HepG2 (cell line): Measurements from ENCODE around the gene TSSK3. TPM values are rescaled to one million over a fixed set of nuclear protein-coding genes. Genes with fewer than 3 reads are reported as not detected.

Source experiments
- ATAC-seq: fragments of 200-7000 bp; cut with Tn5 transposase; 3 replicates; pipeline ENCODE4 v1.9.1; 2020; ENCODE audit warnings: mild to moderate bottlenecking, moderate library complexity
- BruUV-seq: library from RNA; stranded (reverse); fragments of 400-500 nt; replicated peaks from 2 replicates; lab custom pipeline; 2021; lab: Mats Ljungman, UMichigan
- CTCF ChIA-PET: fragments of 300-600 bp; formaldehyde crosslinking; extraction: SDS; loops from one replicate; lab custom pipeline; 2021; ENCODE audit warnings: low total read pairs, inconsistent platforms, low intra/inter-chr PET ratio; lab: Yijun Ruan, JAX
- POLR2A ChIA-PET: fragments of 350-600 bp; sonication (Branson Sonifier 250); formaldehyde crosslinking; loops from one replicate; lab custom pipeline; 2020; ENCODE audit warnings: antibody characterized with exemption, inconsistent platforms; lab: Yijun Ruan, JAX
- DNase-seq: peaks from one replicate; pipeline ENCODE4 v3.0.0-alpha.2; 2015; ENCODE audit warnings: low spot score
- FAIRE-seq: peaks from 3 replicates; lab custom pipeline; 2011; peaks lifted over from hg19 to GRCh38; lab: Jason Lieb, UNC
- H2AFZ ChIP-seq: one replicate; pipeline ENCODE4 v1.6.1; 2011; ENCODE audit warnings: low read length, inconsistent platforms
- H3K27ac ChIP-seq: fragments of 300-600 bp; 3 replicates; pipeline ENCODE4 v1.8.0; 2011; ENCODE audit warnings: mixed run types, mild to moderate bottlenecking, mixed read lengths, low read length, inconsistent platforms; ENCODE audit not compliant: insufficient read depth; ENCODE audit errors: extremely low read length
- H3K27me3 ChIP-seq, 2 experiments: fragments of 200-600 bp in 1 of 2; 2 replicates in 1 of 2; 3 replicates in 1 of 2; pipeline versions ENCODE4 v1.6.0 to v1.8.0; 2011; ENCODE audit warnings: low read length in 2 of 2, mild to moderate bottlenecking in 2 of 2, moderate library complexity in 2 of 2, inconsistent platforms in 1 of 2; ENCODE audit not compliant: insufficient read depth in 2 of 2, control insufficient read depth in 1 of 2
- H3K36me3 ChIP-seq, 2 experiments: fragments of 200-600 bp in 1 of 2; replicated peaks in 1 of 2; 2 replicates in 1 of 2; 3 replicates in 1 of 2; pipeline versions ENCODE4 v1.5.1 to v1.8.0; 2011; ENCODE audit warnings: low read length in 2 of 2, inconsistent platforms in 1 of 2; ENCODE audit not compliant: insufficient read depth in 2 of 2, control insufficient read depth in 1 of 2
- H3K4me1 ChIP-seq: 2 replicates; pipeline ENCODE4 v1.5.1; 2012; ENCODE audit warnings: low read length, inconsistent platforms; ENCODE audit not compliant: insufficient read depth
- H3K4me2 ChIP-seq: 2 replicates; pipeline ENCODE4 v1.6.0; 2011; ENCODE audit warnings: low read depth, low read length, inconsistent platforms
- H3K4me3 ChIP-seq, 3 experiments: fragments of 200-600 bp in 1 of 3; sonication (generic), shearing (Covaris generic) in 1 of 3; replicated peaks in 1 of 3; 2 replicates each; pipeline ENCODE4 v1.5.1; 2011 to 2016; ENCODE audit warnings: low read length in 3 of 3, inconsistent platforms in 2 of 3, low read depth in 2 of 3, mild to moderate bottlenecking in 2 of 3, control low read depth in 1 of 3, mixed read lengths in 1 of 3; ENCODE audit not compliant: insufficient read depth in 1 of 3
- H3K79me2 ChIP-seq: one replicate; pipeline ENCODE4 v1.6.1; 2011; ENCODE audit warnings: low read length, inconsistent platforms; ENCODE audit not compliant: insufficient read depth
- H3K9ac ChIP-seq: 2 replicates; pipeline ENCODE4 v1.6.0; 2011; ENCODE audit warnings: mild to moderate bottlenecking, low read depth, low read length, inconsistent platforms; ENCODE audit not compliant: insufficient read depth
- H3K9me3 ChIP-seq: 2 replicates; pipeline ENCODE4 v1.5.1; 2012; ENCODE audit warnings: mild to moderate bottlenecking, low read length
- H4K20me1 ChIP-seq: 2 replicates; pipeline ENCODE4 v1.6.0; 2011; ENCODE audit warnings: inconsistent platforms, mild to moderate bottlenecking, low read length, moderate library complexity; ENCODE audit not compliant: insufficient read depth
- BORCS8-MEF2B ChIP-seq: sonication (generic); formaldehyde crosslinking; IDR thresholded peaks from 2 replicates; pipeline ENCODE4 v1.8.0; 2022; ENCODE audit warnings: mild to moderate bottlenecking, missing genetic modification reagents
- DMTF1 ChIP-seq: sonication (generic); formaldehyde crosslinking; IDR thresholded peaks from 2 replicates; pipeline ENCODE4 v1.4.0; 2020; ENCODE audit warnings: mild to moderate bottlenecking, missing genetic modification reagents
- KMT2B ChIP-seq: IDR thresholded peaks from 2 replicates; pipeline ENCODE4 v1.6.1; 2016; ENCODE audit warnings: missing genetic modification reagents, missing compliant biosample characterization
- MIER2 ChIP-seq: IDR thresholded peaks from 2 replicates; pipeline ENCODE4 v1.6.1; 2016; ENCODE audit warnings: missing biosample characterization, missing genetic modification reagents
- ZNF136 ChIP-seq: sonication (generic); formaldehyde crosslinking; IDR thresholded peaks from 2 replicates; pipeline ENCODE4 v1.8.1; 2022; ENCODE audit warnings: low read depth, mild to moderate bottlenecking, moderate library complexity, missing genetic modification reagents
- ZNF207 ChIP-seq: fragments of 450-650 bp; IDR thresholded peaks from 2 replicates; pipeline ENCODE4 v1.6.1; 2016; ENCODE audit warnings: antibody characterized with exemption, borderline replicate concordance
- ZNF547 ChIP-seq: sonication (generic); formaldehyde crosslinking; IDR thresholded peaks from 2 replicates; pipeline ENCODE4 v1.5.1; 2020; ENCODE audit warnings: mild to moderate bottlenecking, missing genetic modification reagents
- ZNF839 ChIP-seq: sonication (generic); formaldehyde crosslinking; IDR thresholded peaks from 2 replicates; pipeline ENCODE4 v1.4.0; 2020; ENCODE audit warnings: missing genetic modification reagents, mild to moderate bottlenecking, borderline replicate concordance
- WGBS: methylation state at CpG from one replicate; pipeline ENCODE4 v1.1.6; 2017; ENCODE audit warnings: low lambda C conversion rate; 5-methylcytosine and 5-hydroxymethylcytosine counted together
- in situ Hi-C: cut with HindIII; loops from 2 replicates; pipeline ENCODE4 v1.10.0; 2017; ENCODE audit warnings: low pct_unique_long_range_greater_than_20kb; ENCODE audit not compliant: extremely low pct_ligation_motif_present
- intact Hi-C: fragments of 100-400 bp; cut with micrococcal nuclease; formaldehyde crosslinking; loops from one replicate; pipeline ENCODE4 v1.10.0; 2022; ENCODE audit not compliant: unreplicated experiment
- polyA plus RNA-seq, 8 experiments: library from polyadenylated mRNA; depleted of rRNA in 3 of 8; stranded (reverse) in 7 of 8; unstranded in 1 of 8; fragments of >200 nt; fragmentation: Illumina TruSeq in 4 of 8; extraction: Trizol in 4 of 8; gene quantifications; 2 replicates each; pipeline versions ENCODE4 v1.2.1 to v1.2.3, GENCODE V29; 2011 to 2016; ENCODE audit warnings: low read depth in 4 of 8, missing spikeins in 1 of 8, mixed read lengths in 1 of 8; ENCODE audit not compliant: insufficient read depth in 1 of 8
- total RNA-seq, 5 experiments: library from RNA; depleted of rRNA; stranded (reverse); fragments of >200 nt; fragmentation: Illumina TruSeq; extraction: Trizol; gene quantifications; 2 replicates each; pipeline ENCODE4 v1.2.3, GENCODE V29; 2016; ENCODE audit warnings: low read depth in 1 of 5
- TF ChIP-seq, protein P1 (sequence below): sonication (generic); formaldehyde crosslinking; IDR thresholded peaks from 2 replicates; pipeline ENCODE4 v1.4.0; 2020; ENCODE audit warnings: missing genetic modification reagents
- TF ChIP-seq, protein P2 (sequence below), 2 experiments: sonication (generic) in 1 of 2; formaldehyde crosslinking in 1 of 2; IDR thresholded peaks; 2 replicates each; pipeline versions ENCODE4 v1.5.1 to v1.6.1; 2011 to 2020; ENCODE audit warnings: borderline replicate concordance in 1 of 2, low read depth in 1 of 2, low read length in 1 of 2, mild to moderate bottlenecking in 1 of 2, missing genetic modification reagents in 1 of 2, moderate library complexity in 1 of 2

The TSSK3 gene
- total and polyA plus RNA-seq, 2 of the 13 experiments (the other 11 are each of a cell fraction or from before 2014, with no cell fraction given): 1.0 to 1.1 TPM

- H3K4me1 ChIP-seq: peaks cover 31% of the 10 kb centered on the region
- no peak overlapping the region for H3K27ac ChIP-seq
- DNase-seq (no peak), FAIRE-seq (no peak), ATAC-seq (no peak)
- no peaks in the 10 kb centered on the region for H3K27me3 ChIP-seq
- in situ Hi-C loops: no loop called here
- no peaks in the 10 kb centered on the region for H4K20me1 ChIP-seq
- 93% methylated on average over 3 of the region's 3 CpGs for WGBS
- POLR2A ChIA-PET: interaction anchor here (1.0 to 1.6 kb wide), 4 partner anchors 19 to 68 kb away, joined by 3 to 6 read pairs (median 4); partner anchors contain the start of gene MARCKSL1
- TF ChIP-seq MIER2: no peak
- no peak for TF ChIP-seq DMTF1 (CRISPR knock-in tag)
- TF ChIP-seq, protein P1, sequence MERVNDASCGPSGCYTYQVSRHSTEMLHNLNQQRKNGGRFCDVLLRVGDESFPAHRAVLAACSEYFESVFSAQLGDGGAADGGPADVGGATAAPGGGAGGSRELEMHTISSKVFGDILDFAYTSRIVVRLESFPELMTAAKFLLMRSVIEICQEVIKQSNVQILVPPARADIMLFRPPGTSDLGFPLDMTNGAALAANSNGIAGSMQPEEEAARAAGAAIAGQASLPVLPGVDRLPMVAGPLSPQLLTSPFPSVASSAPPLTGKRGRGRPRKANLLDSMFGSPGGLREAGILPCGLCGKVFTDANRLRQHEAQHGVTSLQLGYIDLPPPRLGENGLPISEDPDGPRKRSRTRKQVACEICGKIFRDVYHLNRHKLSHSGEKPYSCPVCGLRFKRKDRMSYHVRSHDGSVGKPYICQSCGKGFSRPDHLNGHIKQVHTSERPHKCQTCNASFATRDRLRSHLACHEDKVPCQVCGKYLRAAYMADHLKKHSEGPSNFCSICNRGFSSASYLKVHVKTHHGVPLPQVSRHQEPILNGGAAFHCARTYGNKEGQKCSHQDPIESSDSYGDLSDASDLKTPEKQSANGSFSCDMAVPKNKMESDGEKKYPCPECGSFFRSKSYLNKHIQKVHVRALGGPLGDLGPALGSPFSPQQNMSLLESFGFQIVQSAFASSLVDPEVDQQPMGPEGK (CRISPR knock-in tag): no peak
- TF ChIP-seq BORCS8-MEF2B: no peak
- TF ChIP-seq ZNF547 (CRISPR knock-in tag): no peak
- TF ChIP-seq ZNF136: no peak
- no peak for TF ChIP-seq ZNF207
- no peak for TF ChIP-seq ZNF839
- no peak for TF ChIP-seq KMT2B
- TF ChIP-seq, protein P2, sequence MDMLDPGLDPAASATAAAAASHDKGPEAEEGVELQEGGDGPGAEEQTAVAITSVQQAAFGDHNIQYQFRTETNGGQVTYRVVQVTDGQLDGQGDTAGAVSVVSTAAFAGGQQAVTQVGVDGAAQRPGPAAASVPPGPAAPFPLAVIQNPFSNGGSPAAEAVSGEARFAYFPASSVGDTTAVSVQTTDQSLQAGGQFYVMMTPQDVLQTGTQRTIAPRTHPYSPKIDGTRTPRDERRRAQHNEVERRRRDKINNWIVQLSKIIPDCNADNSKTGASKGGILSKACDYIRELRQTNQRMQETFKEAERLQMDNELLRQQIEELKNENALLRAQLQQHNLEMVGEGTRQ (IDR thresholded peaks at IDR 0.05; ENCODE audit: low read depth, low read length): no peak
- TF ChIP-seq, protein P2 (CRISPR knock-in tag; IDR thresholded peaks at IDR 0.05; ENCODE audit: borderline replicate concordance): no peak
- H3K9me3 ChIP-seq: no peaks in the 10 kb centered on the region
- H3K79me2 ChIP-seq: peaks cover 33% of the 10 kb centered on the region
- H3K36me3 ChIP-seq: peaks cover 9 to 35% of the 10 kb centered on the region in 2 experiments
- CTCF ChIA-PET: interaction anchor here (0.9 to 2.0 kb wide), 3 partner anchors 69 to 101 kb away, joined by 3 to 5 read pairs (median 4); no protein-coding TSS in a partner anchor
- no peak overlapping the region for H2AFZ ChIP-seq
- no peak overlapping the region for H3K4me3 ChIP-seq
- BruUV-seq: TSS peak; percentile 36
- H3K4me2 ChIP-seq: no peak overlapping the region
- intact Hi-C loops: loop anchor here (1.0 kb wide), 1 partner anchor 102 kb away; no protein-coding TSS in a partner anchor
- no peak overlapping the region for H3K9ac ChIP-seq
Observed at GRCh38 chr1:32316903-32317277, 45.4 kb upstream of the TSSK3 start.
